MM.1S (cell line): ENCODE data around the gene CROCC2.

Source experiments
- DNase-seq: peaks from one replicate; pipeline ENCODE4 v3.0.0-alpha.2; 2015
- H2AFZ ChIP-seq: fragments of 300-600 bp; sonication (generic); 2 replicates; pipeline ENCODE4 v1.6.0; 2016; ENCODE audit warnings: antibody characterized with exemption, low read length
- H3F3A ChIP-seq: fragments of 300-600 bp; sonication (generic); 2 replicates; pipeline ENCODE4 v1.6.1; 2016; ENCODE audit warnings: mild to moderate bottlenecking, antibody characterized with exemption, low read length, moderate library complexity, mixed read lengths; ENCODE audit not compliant: insufficient read depth
- H3K27ac ChIP-seq: fragments of 300-600 bp; sonication (generic); 2 replicates; pipeline ENCODE4 v1.5.1; 2016; ENCODE audit warnings: mild to moderate bottlenecking, low read length
- H3K27me3 ChIP-seq: fragments of 300-600 bp; sonication (generic); replicated peaks from 2 replicates; pipeline ENCODE4 v1.6.0; 2016; ENCODE audit warnings: low read length; ENCODE audit not compliant: insufficient read depth
- H3K36me3 ChIP-seq: fragments of 300-600 bp; sonication (generic); replicated peaks from 2 replicates; pipeline ENCODE4 v1.6.1; 2016; ENCODE audit warnings: mild to moderate bottlenecking, low read length, mixed read lengths; ENCODE audit not compliant: insufficient read depth
- H3K4me1 ChIP-seq: fragments of 300-600 bp; sonication (generic); 2 replicates; pipeline ENCODE4 v1.6.1; 2016; ENCODE audit warnings: low read length, mixed read lengths
- H3K4me2 ChIP-seq: fragments of 300-600 bp; sonication (generic); 2 replicates; pipeline ENCODE4 v1.6.0; 2016; ENCODE audit warnings: low read depth, low read length
- H3K4me3 ChIP-seq: fragments of 300-600 bp; sonication (generic); 2 replicates; pipeline ENCODE4 v1.5.1; 2016; ENCODE audit warnings: low read length, mixed read lengths
- H3K79me2 ChIP-seq: fragments of 300-600 bp; sonication (generic); 2 replicates; pipeline ENCODE4 v1.6.1; 2016; ENCODE audit warnings: mixed run types, low read length, mixed read lengths
- H3K9ac ChIP-seq: fragments of 300-600 bp; sonication (generic); 2 replicates; pipeline ENCODE4 v1.6.1; 2016; ENCODE audit warnings: low read length, mixed read lengths
- H3K9me2 ChIP-seq: fragments of 300-600 bp; sonication (generic); replicated peaks from 2 replicates; pipeline ENCODE4 v1.6.1; 2016; ENCODE audit warnings: mild to moderate bottlenecking, low read length, mixed read lengths; ENCODE audit not compliant: insufficient read depth
- H3K9me3 ChIP-seq: fragments of 300-600 bp; sonication (generic); replicated peaks from 2 replicates; pipeline ENCODE4 v1.6.1; 2016; ENCODE audit warnings: mild to moderate bottlenecking, low read length, mixed read lengths; ENCODE audit not compliant: insufficient read depth
- H4K20me1 ChIP-seq: fragments of 300-600 bp; sonication (generic); 2 replicates; pipeline ENCODE4 v1.6.1; 2016; ENCODE audit warnings: mild to moderate bottlenecking, low read length, moderate library complexity, mixed read lengths; ENCODE audit not compliant: insufficient read depth
- CTCF ChIP-seq: fragments of 300-600 bp; sonication (generic); IDR thresholded peaks from 2 replicates; pipeline ENCODE4 v1.5.1; 2016; ENCODE audit warnings: antibody characterized with exemption, low read length, mixed read lengths
- EZH2 ChIP-seq: fragments of 300-600 bp; sonication (generic); optimal IDR thresholded peaks from 2 replicates; pipeline ENCODE3; 2017; ENCODE audit warnings: low read depth, mild to moderate bottlenecking, antibody characterized with exemption, low read length, mixed read lengths
- EZH2phosphoT487 ChIP-seq: fragments of 300-600 bp; sonication (generic); IDR thresholded peaks from 2 replicates; pipeline ENCODE4 v1.6.1; 2018; ENCODE audit warnings: antibody characterized with exemption, low read length

The CROCC2 gene

GRCh38 chr2:240903191-240904060 is 2.7 kb upstream of the CROCC2 start:
- H3F3A ChIP-seq, result no peaks in the 10 kb centered on the region

GRCh38 chr2:240904216-240905175 is 1.6 kb upstream of the CROCC2 start:
- Histone ChIP-seq H4K20me1 (no peaks in the 10 kb centered on the region), H2AFZ (no peak overlapping the region), H3K79me2 (no peaks in the 10 kb centered on the region), H3K9me2 (no peaks in the 10 kb centered on the region), H3K27ac (no peak overlapping the region), H3K9me3 (no peaks in the 10 kb centered on the region), H3K4me1 (no peaks in the 10 kb centered on the region), H3K36me3 (no peaks in the 10 kb centered on the region), H3K4me2 (no peak overlapping the region), H3K27me3 (peaks cover 41% of the 10 kb centered on the region), H3K9ac (no peak overlapping the region), H3F3A (no peaks in the 10 kb centered on the region), H3K4me3 (no peak overlapping the region)
- DNase-seq, result no peak
- no peak for TF ChIP-seq EZH2
- TF ChIP-seq EZH2phosphoT487, result no peak
- TF ChIP-seq CTCF, result no peak

More at GRCh38 chr2:240903191-240904060, 2.7 kb upstream of the CROCC2 start:
- Histone ChIP-seq H3K9ac (no peak overlapping the region), H3K36me3 (no peaks in the 10 kb centered on the region), H3K27ac (no peak overlapping the region), H2AFZ (no peak overlapping the region), H3K27me3 (peaks cover 48% of the 10 kb centered on the region), H3K4me3 (no peak overlapping the region), H4K20me1 (no peaks in the 10 kb centered on the region), H3K9me2 (no peaks in the 10 kb centered on the region), H3K9me3 (no peaks in the 10 kb centered on the region), H3K79me2 (no peaks in the 10 kb centered on the region), H3K4me1 (no peaks in the 10 kb centered on the region), H3K4me2 (no peak overlapping the region)
- DNase-seq, result no peak
- TF ChIP-seq CTCF (no peak), EZH2phosphoT487 (no peak), EZH2 (no peak)

GRCh38 chr2:240905176-240905781 is 857 bp upstream of the CROCC2 start:
- H3K4me3 ChIP-seq, result no peak overlapping the region
- no peak overlapping the region for H3K27ac ChIP-seq
- H3K36me3 ChIP-seq, result no peaks in the 10 kb centered on the region
- no peak for DNase-seq
- H3K4me1 ChIP-seq, result no peaks in the 10 kb centered on the region
- no peaks in the 10 kb centered on the region for H3K9me3 ChIP-seq
- H3K79me2 ChIP-seq, result no peaks in the 10 kb centered on the region
- peaks cover 44% of the 10 kb centered on the region for H3K27me3 ChIP-seq
- no peak overlapping the region for H3K9ac ChIP-seq
- H3F3A ChIP-seq, result no peaks in the 10 kb centered on the region
- H4K20me1 ChIP-seq, result no peaks in the 10 kb centered on the region
- no peak overlapping the region for H2AFZ ChIP-seq
- no peaks in the 10 kb centered on the region for H3K9me2 ChIP-seq
- no peak overlapping the region for H3K4me2 ChIP-seq
- TF ChIP-seq CTCF (no peak), EZH2 (no peak), EZH2phosphoT487 (no peak)
